MM.1S (cell line): ENCODE results near the gene RBM15B.

ENCODE experiments used
- DNase-seq: peaks from one replicate; pipeline ENCODE4 v3.0.0-alpha.2; 2015
- H2AFZ ChIP-seq: fragments of 300-600 bp; sonication (generic); 2 replicates; pipeline ENCODE4 v1.6.0; 2016; ENCODE audit warnings: antibody characterized with exemption, low read length
- H3F3A ChIP-seq: fragments of 300-600 bp; sonication (generic); 2 replicates; pipeline ENCODE4 v1.6.1; 2016; ENCODE audit warnings: mild to moderate bottlenecking, antibody characterized with exemption, low read length, moderate library complexity, mixed read lengths; ENCODE audit not compliant: insufficient read depth
- H3K27ac ChIP-seq: fragments of 300-600 bp; sonication (generic); 2 replicates; pipeline ENCODE4 v1.5.1; 2016; ENCODE audit warnings: mild to moderate bottlenecking, low read length
- H3K27me3 ChIP-seq: fragments of 300-600 bp; sonication (generic); replicated peaks from 2 replicates; pipeline ENCODE4 v1.6.0; 2016; ENCODE audit warnings: low read length; ENCODE audit not compliant: insufficient read depth
- H3K36me3 ChIP-seq: fragments of 300-600 bp; sonication (generic); replicated peaks from 2 replicates; pipeline ENCODE4 v1.6.1; 2016; ENCODE audit warnings: mild to moderate bottlenecking, low read length, mixed read lengths; ENCODE audit not compliant: insufficient read depth
- H3K4me1 ChIP-seq: fragments of 300-600 bp; sonication (generic); 2 replicates; pipeline ENCODE4 v1.6.1; 2016; ENCODE audit warnings: low read length, mixed read lengths
- H3K4me2 ChIP-seq: fragments of 300-600 bp; sonication (generic); 2 replicates; pipeline ENCODE4 v1.6.0; 2016; ENCODE audit warnings: low read depth, low read length
- H3K4me3 ChIP-seq: fragments of 300-600 bp; sonication (generic); 2 replicates; pipeline ENCODE4 v1.5.1; 2016; ENCODE audit warnings: low read length, mixed read lengths
- H3K79me2 ChIP-seq: fragments of 300-600 bp; sonication (generic); 2 replicates; pipeline ENCODE4 v1.6.1; 2016; ENCODE audit warnings: mixed run types, low read length, mixed read lengths
- H3K9ac ChIP-seq: fragments of 300-600 bp; sonication (generic); 2 replicates; pipeline ENCODE4 v1.6.1; 2016; ENCODE audit warnings: low read length, mixed read lengths
- H3K9me2 ChIP-seq: fragments of 300-600 bp; sonication (generic); replicated peaks from 2 replicates; pipeline ENCODE4 v1.6.1; 2016; ENCODE audit warnings: mild to moderate bottlenecking, low read length, mixed read lengths; ENCODE audit not compliant: insufficient read depth
- H3K9me3 ChIP-seq: fragments of 300-600 bp; sonication (generic); replicated peaks from 2 replicates; pipeline ENCODE4 v1.6.1; 2016; ENCODE audit warnings: mild to moderate bottlenecking, low read length, mixed read lengths; ENCODE audit not compliant: insufficient read depth
- H4K20me1 ChIP-seq: fragments of 300-600 bp; sonication (generic); 2 replicates; pipeline ENCODE4 v1.6.1; 2016; ENCODE audit warnings: mild to moderate bottlenecking, low read length, moderate library complexity, mixed read lengths; ENCODE audit not compliant: insufficient read depth
- EZH2 ChIP-seq: fragments of 300-600 bp; sonication (generic); optimal IDR thresholded peaks from 2 replicates; pipeline ENCODE3; 2017; ENCODE audit warnings: low read depth, mild to moderate bottlenecking, antibody characterized with exemption, low read length, mixed read lengths
- EZH2phosphoT487 ChIP-seq: fragments of 300-600 bp; sonication (generic); IDR thresholded peaks from 2 replicates; pipeline ENCODE4 v1.6.1; 2018; ENCODE audit warnings: antibody characterized with exemption, low read length
- TF ChIP-seq, protein P1 (sequence below): fragments of 300-600 bp; sonication (generic); IDR thresholded peaks from 2 replicates; pipeline ENCODE4 v1.5.1; 2016; ENCODE audit warnings: antibody characterized with exemption, low read length, mixed read lengths

RBM15B gene

DNA sequence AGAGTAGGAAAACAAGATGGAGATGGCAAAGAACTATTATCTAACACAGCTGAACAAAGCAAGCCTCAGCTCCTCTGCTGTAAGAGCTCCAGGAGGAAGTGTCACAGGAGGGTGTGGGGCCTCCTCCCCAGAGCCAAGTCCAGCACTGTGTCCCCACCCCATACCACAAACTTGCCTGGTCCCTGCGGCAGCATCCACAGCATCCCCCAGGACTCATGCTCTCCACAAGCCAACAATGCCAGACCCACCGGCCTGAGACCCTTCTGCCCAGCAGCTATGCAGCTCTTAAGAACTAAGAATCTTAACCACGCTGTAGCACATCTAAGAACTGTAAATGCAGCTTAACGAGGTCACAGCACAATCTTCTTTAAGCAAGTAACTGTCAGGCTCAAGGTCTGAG, 9.1 kb downstream of the RBM15B start:
- Histone ChIP-seq H3K4me2 (no peak overlapping the region), H3K9me2 (no peaks in the 10 kb centered on the region), H3K4me3 (no peak overlapping the region), H3K4me1 (no peaks in the 10 kb centered on the region), H3K9me3 (no peaks in the 10 kb centered on the region), H3F3A (peaks cover 4% of the 10 kb centered on the region), H4K20me1 (0 out of 2 replicates have a peak, but pooled peaks cover 4% of the 10 kb centered on the region), H3K36me3 (peaks cover 6% of the 10 kb centered on the region; the same call in 1 of the 2 replicates), H3K27ac (no peak overlapping the region), H3K27me3 (no peaks in the 10 kb centered on the region), H2AFZ (no peak overlapping the region), H3K9ac (no peak overlapping the region), H3K79me2 (peaks cover 36% of the 10 kb centered on the region)
- TF ChIP-seq, protein P1, sequence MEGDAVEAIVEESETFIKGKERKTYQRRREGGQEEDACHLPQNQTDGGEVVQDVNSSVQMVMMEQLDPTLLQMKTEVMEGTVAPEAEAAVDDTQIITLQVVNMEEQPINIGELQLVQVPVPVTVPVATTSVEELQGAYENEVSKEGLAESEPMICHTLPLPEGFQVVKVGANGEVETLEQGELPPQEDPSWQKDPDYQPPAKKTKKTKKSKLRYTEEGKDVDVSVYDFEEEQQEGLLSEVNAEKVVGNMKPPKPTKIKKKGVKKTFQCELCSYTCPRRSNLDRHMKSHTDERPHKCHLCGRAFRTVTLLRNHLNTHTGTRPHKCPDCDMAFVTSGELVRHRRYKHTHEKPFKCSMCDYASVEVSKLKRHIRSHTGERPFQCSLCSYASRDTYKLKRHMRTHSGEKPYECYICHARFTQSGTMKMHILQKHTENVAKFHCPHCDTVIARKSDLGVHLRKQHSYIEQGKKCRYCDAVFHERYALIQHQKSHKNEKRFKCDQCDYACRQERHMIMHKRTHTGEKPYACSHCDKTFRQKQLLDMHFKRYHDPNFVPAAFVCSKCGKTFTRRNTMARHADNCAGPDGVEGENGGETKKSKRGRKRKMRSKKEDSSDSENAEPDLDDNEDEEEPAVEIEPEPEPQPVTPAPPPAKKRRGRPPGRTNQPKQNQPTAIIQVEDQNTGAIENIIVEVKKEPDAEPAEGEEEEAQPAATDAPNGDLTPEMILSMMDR: no peak
- no peak for TF ChIP-seq EZH2phosphoT487
- no peak for TF ChIP-seq EZH2
- DNase-seq: no peak

DNA sequence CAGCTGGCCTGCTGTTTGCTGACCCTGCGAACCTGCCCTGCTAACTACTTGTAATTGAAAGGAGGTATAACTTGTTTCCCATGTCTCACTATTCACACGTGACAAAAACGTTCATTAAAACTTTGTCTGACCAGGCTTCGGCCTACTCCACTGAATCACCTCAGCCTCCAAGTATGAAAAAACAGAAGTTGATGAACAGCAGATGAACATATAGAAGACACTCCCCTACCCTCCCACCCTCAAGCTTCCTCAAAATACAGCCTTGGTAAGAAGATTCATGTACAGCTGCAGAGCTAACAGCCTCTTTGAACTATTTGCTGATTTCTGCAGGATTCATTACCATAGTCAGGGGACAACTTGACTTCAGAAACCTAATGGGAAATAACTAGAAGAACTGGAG, 10.7 kb downstream of the RBM15B start:
- DNase-seq: no peak

DNA sequence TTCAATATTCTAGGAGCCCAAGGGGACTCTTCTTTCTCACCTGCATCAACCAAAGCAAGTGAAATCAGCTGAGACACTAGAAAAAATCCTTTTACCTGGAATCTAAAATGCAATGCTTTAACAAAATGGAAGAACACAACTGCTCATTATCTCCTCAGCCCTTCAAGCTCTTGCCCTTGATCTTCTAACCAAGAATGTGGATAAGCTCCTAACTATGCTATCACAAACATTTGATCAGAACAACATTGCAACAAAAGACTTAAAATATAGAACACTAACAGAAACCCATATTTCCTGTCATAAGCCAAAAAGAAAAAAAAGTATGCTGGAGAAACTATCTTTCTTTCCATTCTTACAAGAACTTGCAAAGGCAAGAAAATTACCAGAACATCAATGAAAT, 12.6 kb downstream of the RBM15B start:
- H3K4me3 ChIP-seq: no peak overlapping the region

More for the DNA sequence above, 10.7 kb downstream of the RBM15B start:
- Histone ChIP-seq H3K36me3 (no peaks in the 10 kb centered on the region; the same call in 1 of the 2 replicates), H3K4me3 (no peak overlapping the region), H3K9me2 (no peaks in the 10 kb centered on the region), H3K79me2 (peaks cover 27% of the 10 kb centered on the region), H4K20me1 (0 out of 2 replicates have a peak, but pooled peaks cover 3% of the 10 kb centered on the region), H3K9ac (no peak overlapping the region), H3K27ac (no peak overlapping the region), H3K4me1 (no peaks in the 10 kb centered on the region), H3K9me3 (no peaks in the 10 kb centered on the region), H3F3A (peaks cover 4% of the 10 kb centered on the region), H2AFZ (no peak overlapping the region), H3K4me2 (no peak overlapping the region), H3K27me3 (no peaks in the 10 kb centered on the region)
- TF ChIP-seq EZH2phosphoT487: no peak
- TF ChIP-seq EZH2: no peak
- TF ChIP-seq, protein P1: no peak

More for the DNA sequence above, 12.6 kb downstream of the RBM15B start:
- Histone ChIP-seq H3K9ac (no peak overlapping the region), H3K4me1 (no peaks in the 10 kb centered on the region), H4K20me1 (no peaks in the 10 kb centered on the region), H3K9me2 (no peaks in the 10 kb centered on the region), H2AFZ (no peak overlapping the region), H3K36me3 (no peaks in the 10 kb centered on the region), H3K9me3 (no peaks in the 10 kb centered on the region), H3K27ac (no peak overlapping the region), H3F3A (no peaks in the 10 kb centered on the region; the same call in none of the 2 replicates), H3K4me2 (no peak overlapping the region), H3K79me2 (peaks cover 37% of the 10 kb centered on the region), H3K27me3 (no peaks in the 10 kb centered on the region)
- DNase-seq: no peak
- TF ChIP-seq, protein P1: no peak
